Sigmoid colon (tissue), 7 donors: ENCODE results near the gene APBA3. TPM values are rescaled to one million over a fixed set of nuclear protein-coding genes. Genes with fewer than 3 reads are reported as not detected.
"Not testable (repeated sequence)": the region's sequence is repeated elsewhere in the genome, so short reads cannot be mapped to it uniquely, and the experiment has no call there.

Experiments used
- DNase-seq: peaks from one replicate; pipeline ENCODE4 v3.0.0-alpha.2; 2019
- H3K27ac ChIP-seq, 4 donors: fragments of 200-600 bp; sonication (generic); one replicate each; pipeline ENCODE4 v1.5.1; 2016 to 2019; ENCODE audit warnings: mild to moderate bottlenecking in 1 of 4
- H3K27me3 ChIP-seq, 3 donors: fragments of 200-600 bp; sonication (generic); one replicate each; pipeline ENCODE4 v1.5.1; 2019; ENCODE audit warnings: mild to moderate bottlenecking in 1 of 3
- H3K36me3 ChIP-seq, 4 donors: fragments of 200-600 bp; sonication (generic); one replicate each; pipeline ENCODE4 v1.5.1; 2016 to 2019
- H3K4me1 ChIP-seq, 4 donors: fragments of 200-600 bp; sonication (generic); one replicate each; pipeline ENCODE4 v1.5.1; 2017 to 2019
- H3K4me3 ChIP-seq, 4 donors: fragments of 200-600 bp; sonication (generic); one replicate each; pipeline ENCODE4 v1.5.1; 2017 to 2019; ENCODE audit warnings: mild to moderate bottlenecking in 2 of 4, moderate library complexity in 1 of 4
- H3K9me3 ChIP-seq, 4 donors: fragments of 200-600 bp in 3 of 4; sonication (generic) in 3 of 4; one replicate each; pipeline versions ENCODE4 v1.5.1 to v1.6.1; 2013 to 2019
- CTCF ChIP-seq, 4 experiments: fragments of 450-650 bp in 3 of 4; fragments of 200-600 bp in 1 of 4; IDR thresholded peaks; one replicate each; pipeline ENCODE4 v1.5.1; 2016 to 2019; ENCODE audit warnings: antibody characterized with exemption in 4 of 4, mild to moderate bottlenecking in 3 of 4, moderate library complexity in 2 of 4
- EP300 ChIP-seq, 4 donors: sonication (generic); formaldehyde crosslinking; IDR thresholded peaks; one replicate each; pipeline ENCODE4 v1.6.1; 2017; ENCODE audit warnings: antibody characterized with exemption in 4 of 4
- POLR2A ChIP-seq, 2 donors: fragments of 450-650 bp; IDR thresholded peaks; one replicate each; pipeline ENCODE4 v1.6.1; 2016; ENCODE audit warnings: antibody characterized with exemption in 2 of 2, mild to moderate bottlenecking in 2 of 2, moderate library complexity in 2 of 2
- POLR2AphosphoS5 ChIP-seq, 4 donors: sonication (generic); formaldehyde crosslinking; IDR thresholded peaks; one replicate each; pipeline ENCODE4 v1.6.1; 2017; ENCODE audit warnings: antibody characterized with exemption in 4 of 4
- WGBS, 2 donors: extraction: QIAGEN DNeasy Blood & Tissue Kit; methylation state at CpG; one replicate each; pipeline ENCODE4 v1.1.7; 2013; 5-methylcytosine and 5-hydroxymethylcytosine counted together
- intact Hi-C: fragments of 100-400 bp; cut with DNase I; formaldehyde crosslinking; loops from one replicate; pipeline ENCODE4 v1.15.1; 2023
- polyA plus RNA-seq, 3 donors: library from polyadenylated mRNA; stranded (reverse); fragments of 200-250 nt; gene quantifications; one replicate each; pipeline ENCODE4 v1.2.3, GENCODE V29; 2013
- total RNA-seq, 4 donors: library from RNA; depleted of rRNA; stranded (reverse); fragments of >200 nt; gene quantifications; one replicate each; pipeline ENCODE4 v1.1.0, GENCODE V29; 2016
- donor health status: healthy with polysubstance abuse.
- donor health status: Bipolar disorder and iron deficiency.
- donor health status: healthy.

The APBA3 gene
- total and polyA plus RNA-seq, 7 donors, result 12.0 to 42.9 (median 17.8) TPM

DNA sequence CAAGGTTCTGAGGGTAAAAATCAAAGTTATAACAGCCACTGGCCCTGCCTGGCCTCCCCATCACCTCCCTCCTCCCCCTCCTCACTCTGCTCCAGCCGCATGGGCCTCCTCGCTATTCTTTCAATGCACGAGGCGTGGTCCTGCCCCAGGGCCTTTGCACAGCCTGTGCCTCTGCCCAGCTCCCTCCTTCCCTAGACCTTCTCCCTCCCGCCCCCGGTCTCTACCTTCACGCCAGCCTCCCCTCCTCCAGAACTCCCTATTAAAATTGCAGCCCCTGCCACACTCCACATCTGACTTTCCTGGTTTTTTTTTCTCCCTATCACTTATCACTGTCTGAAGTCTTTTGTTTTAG lies 7.2 kb upstream of the APBA3 start:
- Histone ChIP-seq H3K9me3 (no peaks in the 10 kb centered on the region), H3K36me3 (peaks cover 13 to 43% (median 27%) of the 10 kb centered on the region in 4 donors), H3K4me1 (peaks cover 0 to 6% (median 2%) of the 10 kb centered on the region in 4 donors), H3K4me3 (no peak overlapping the region), H3K27ac (no peak overlapping the region), H3K27me3 (peaks cover 0 to 10% (median 0%) of the 10 kb centered on the region in 3 donors)
- DNase-seq, result no peak
- WGBS, 2 donors, result 96 to 97% methylated on average over 7 of the region's 7 CpGs
- TF ChIP-seq CTCF (IDR thresholded peaks at IDR 0.05) (no peak), EP300 (IDR thresholded peaks at IDR 0.05) (no peak), POLR2AphosphoS5 (IDR thresholded peaks at IDR 0.05) (no peak), POLR2A (IDR thresholded peaks at IDR 0.05) (no peak)
- intact Hi-C loops, result no loop called here

- Histone ChIP-seq H3K36me3 (peaks cover 13 to 43% (median 27%) of the 10 kb centered on the region in 4 donors), H3K27ac (no peak overlapping the region), H3K27me3 (peaks cover 0 to 10% (median 0%) of the 10 kb centered on the region in 3 donors), H3K9me3 (no peaks in the 10 kb centered on the region), H3K4me3 (no peak overlapping the region), H3K4me1 (peaks cover 0 to 11% (median 4%) of the 10 kb centered on the region in 4 donors)
- 85 to 88% methylated on average over 25 of the region's 25 CpGs for WGBS, 2 donors
- DNase-seq, result no peak
- TF ChIP-seq POLR2AphosphoS5 (IDR thresholded peaks at IDR 0.05) (no peak), POLR2A (IDR thresholded peaks at IDR 0.05) (no peak), CTCF (IDR thresholded peaks at IDR 0.05) (no peak), EP300 (IDR thresholded peaks at IDR 0.05) (no peak)
- intact Hi-C loops, result no loop called here
Observed at GRCh38 chr19:3768015-3768747, 6.7 kb upstream of the APBA3 start.

GRCh38 chr19:3767050-3767449 lies 5.6 kb upstream of the APBA3 start:
- Histone ChIP-seq H3K9me3 (no peaks in the 10 kb centered on the region), H3K4me3 (no peak overlapping the region), H3K36me3 (peaks cover 13 to 43% (median 27%) of the 10 kb centered on the region in 4 donors), H3K27me3 (peaks cover 0 to 8% (median 0%) of the 10 kb centered on the region in 3 donors), H3K27ac (no peak overlapping the region), H3K4me1 (peaks cover 0 to 14% (median 8%) of the 10 kb centered on the region in 4 donors)
- no peak for TF ChIP-seq POLR2A (IDR thresholded peaks at IDR 0.05)
- TF ChIP-seq POLR2AphosphoS5 (IDR thresholded peaks at IDR 0.05), result no peak
- no peak for TF ChIP-seq EP300 (IDR thresholded peaks at IDR 0.05)
- TF ChIP-seq CTCF (IDR thresholded peaks at IDR 0.05), result no peak
- intact Hi-C loops, result no loop called here
- WGBS, 2 donors, result 95 to 96% methylated on average over 23 of the region's 23 CpGs
- DNase-seq, result no peak

DNA sequence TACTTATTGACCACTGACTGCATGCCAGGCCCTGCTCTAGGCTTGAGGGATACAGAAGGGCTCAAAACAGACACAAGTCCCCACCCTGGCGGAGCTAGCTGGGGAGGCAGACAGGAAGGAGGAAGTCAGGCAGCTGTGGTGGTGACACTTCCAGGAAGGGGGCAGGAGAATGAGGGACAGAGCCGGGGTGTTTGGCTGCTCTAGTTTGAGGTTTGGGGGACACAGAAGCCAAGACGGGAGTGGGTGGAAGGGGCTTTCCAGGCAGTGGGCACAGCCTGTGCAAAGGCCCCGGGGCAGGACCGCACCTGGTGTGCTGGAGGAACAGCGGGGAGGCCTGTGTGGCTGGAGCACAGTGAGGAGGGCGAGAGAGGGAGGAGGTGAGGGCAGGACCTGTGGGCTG lies 5.0 kb upstream of the APBA3 start:
- WGBS, 2 donors, result 76 to 87% methylated on average over 7 of the region's 7 CpGs
- intact Hi-C loops, result no loop called here
- Histone ChIP-seq H3K36me3 (peaks cover 13 to 43% (median 27%) of the 10 kb centered on the region in 4 donors), H3K4me1 (peaks cover 0 to 20% (median 13%) of the 10 kb centered on the region in 4 donors), H3K9me3 (no peaks in the 10 kb centered on the region), H3K27me3 (peaks cover 0 to 4% (median 0%) of the 10 kb centered on the region in 3 donors), H3K4me3 (no peak overlapping the region), H3K27ac (no peak overlapping the region)
- peak; percentile 63 for DNase-seq
- TF ChIP-seq POLR2AphosphoS5 (IDR thresholded peaks at IDR 0.05), result no peak
- TF ChIP-seq EP300 (IDR thresholded peaks at IDR 0.05), result no peak
- no peak for TF ChIP-seq POLR2A (IDR thresholded peaks at IDR 0.05)
- no peak for TF ChIP-seq CTCF (IDR thresholded peaks at IDR 0.05)

DNA sequence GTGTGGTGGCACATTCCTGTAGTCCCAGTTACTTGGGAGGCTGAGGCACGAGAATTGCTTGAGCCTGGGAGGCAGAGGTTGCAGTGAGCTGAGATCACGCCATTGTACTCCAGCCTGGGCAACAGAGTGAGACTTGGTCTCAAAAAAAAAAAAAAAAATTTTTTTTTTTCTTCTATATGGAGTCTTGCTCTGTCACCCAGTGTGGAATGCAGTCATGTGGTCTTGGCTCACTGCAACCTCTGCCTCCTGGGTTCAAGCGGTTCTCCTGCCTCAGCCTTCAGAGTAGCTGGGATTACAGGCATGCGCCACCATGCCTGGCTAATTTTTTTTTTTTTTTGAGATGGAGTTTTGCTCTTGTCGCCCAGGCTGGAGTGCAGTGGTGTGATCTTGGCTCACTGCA lies 4.3 kb upstream of the APBA3 start:
- H3K4me3 ChIP-seq, H3K27ac ChIP-seq, intact Hi-C loops, H3K9me3 ChIP-seq, H3K27me3 ChIP-seq, DNase-seq: not testable (repeated sequence)
- 95 to 96% methylated on average over 5 of the region's 5 CpGs for WGBS, 2 donors
- Histone ChIP-seq H3K4me1 (peaks cover 0 to 24% (median 17%) of the 10 kb centered on the region in 4 donors), H3K36me3 (peaks cover 13 to 43% (median 27%) of the 10 kb centered on the region in 4 donors)
